ENCODE results near the gene PHETA1.

PHETA1 gene

GRCh38 chr12:111368788-111369495, at the start of gene PHETA1:
PHETA1 (minus strand) TSS chr12:111369095; CDS start chr12:111363427, 5,668 bp downstream.
- Histone ChIP-seq H3K9me3 (ENCODE audit: control insufficient read depth in 1 of 2, low read length in 2 of 2) (no peaks in the 10 kb centered on the region), H3K36me3 (ENCODE audit: control insufficient read depth in 1 of 2, insufficient read depth in 2 of 2, low read length in 2 of 2) (peaks cover 0 to 21% of the 10 kb centered on the region in 2 donors), H3K4me1 (ENCODE audit: control insufficient read depth in 1 of 2, insufficient read depth in 2 of 2, low read length in 2 of 2) (peaks cover 21 to 27% of the 10 kb centered on the region in 2 donors), H3K4me3 (ENCODE audit: low read depth in 1 of 2, low read length in 2 of 2) (peak within 1 kb of the TSS; percentile 86 to 90), H3K27ac (ENCODE audit: low read depth, low read length) (peak within 1 kb of the TSS; percentile 45), H3K9ac (ENCODE audit: low read depth in 1 of 2, low read length in 2 of 2) (peak within 1 kb of the TSS; percentile 83), H3K27me3 (ENCODE audit: control insufficient read depth in 1 of 2, insufficient read depth in 2 of 2, low read length in 2 of 2) (no peaks in the 10 kb centered on the region)

- Histone ChIP-seq H3K36me3 (ENCODE audit: control insufficient read depth in 1 of 2, insufficient read depth in 2 of 2, low read length in 2 of 2) (peaks cover 0 to 15% of the 10 kb centered on the region in 2 donors), H3K9ac (ENCODE audit: low read depth in 1 of 2, low read length in 2 of 2) (no peak overlapping the region), H3K27me3 (ENCODE audit: control insufficient read depth in 1 of 2, insufficient read depth in 2 of 2, low read length in 2 of 2) (no peaks in the 10 kb centered on the region), H3K4me1 (ENCODE audit: control insufficient read depth in 1 of 2, insufficient read depth in 2 of 2, low read length in 2 of 2) (peaks cover 10 to 15% of the 10 kb centered on the region in 2 donors), H3K9me3 (ENCODE audit: control insufficient read depth in 1 of 2, low read length in 2 of 2) (no peaks in the 10 kb centered on the region), H3K4me3 (ENCODE audit: low read depth in 1 of 2, low read length in 2 of 2) (no peak overlapping the region), H3K27ac (ENCODE audit: low read depth, low read length) (no peak overlapping the region)
These were observed 49.6 kb upstream of the PHETA1 start for GRCh38 chr12:111418594-111418880.

GRCh38 chr12:111417784-111418593, 49.1 kb upstream of the PHETA1 start:
- no peaks in the 10 kb centered on the region for H3K9me3 ChIP-seq (ENCODE audit: control insufficient read depth in 1 of 2, low read length in 2 of 2)
- no peak overlapping the region for H3K27ac ChIP-seq (ENCODE audit: low read depth, low read length)
- peaks cover 0 to 15% of the 10 kb centered on the region in 2 donors for H3K36me3 ChIP-seq (ENCODE audit: control insufficient read depth in 1 of 2, insufficient read depth in 2 of 2, low read length in 2 of 2)
- H3K27me3 ChIP-seq (ENCODE audit: control insufficient read depth in 1 of 2, insufficient read depth in 2 of 2, low read length in 2 of 2): no peaks in the 10 kb centered on the region
- peaks cover 13 to 19% of the 10 kb centered on the region in 2 donors for H3K4me1 ChIP-seq (ENCODE audit: control insufficient read depth in 1 of 2, insufficient read depth in 2 of 2, low read length in 2 of 2)
- no peak overlapping the region for H3K4me3 ChIP-seq (ENCODE audit: low read depth in 1 of 2, low read length in 2 of 2)
- no peak overlapping the region for H3K9ac ChIP-seq (ENCODE audit: low read depth in 1 of 2, low read length in 2 of 2)

- H3K4me1 ChIP-seq (ENCODE audit: control insufficient read depth in 1 of 2, insufficient read depth in 2 of 2, low read length in 2 of 2): peaks cover 13 to 26% of the 10 kb centered on the region in 2 donors
- no peaks in the 10 kb centered on the region for H3K9me3 ChIP-seq (ENCODE audit: control insufficient read depth in 1 of 2, low read length in 2 of 2)
- H3K27me3 ChIP-seq (ENCODE audit: control insufficient read depth in 1 of 2, insufficient read depth in 2 of 2, low read length in 2 of 2): no peaks in the 10 kb centered on the region
- H3K4me3 ChIP-seq (ENCODE audit: low read depth in 1 of 2, low read length in 2 of 2): no peak overlapping the region
- H3K27ac ChIP-seq (ENCODE audit: low read depth, low read length): no peak overlapping the region
- H3K9ac ChIP-seq (ENCODE audit: low read depth in 1 of 2, low read length in 2 of 2): no peak overlapping the region
- H3K36me3 ChIP-seq (ENCODE audit: control insufficient read depth in 1 of 2, insufficient read depth in 2 of 2, low read length in 2 of 2): peaks cover 0 to 15% of the 10 kb centered on the region in 2 donors
These were observed 48.4 kb upstream of the PHETA1 start for GRCh38 chr12:111417290-111417689.

GRCh38 chr12:111414711-111415252, 45.9 kb upstream of the PHETA1 start:
- peaks cover 0 to 4% of the 10 kb centered on the region in 2 donors for H3K36me3 ChIP-seq (ENCODE audit: control insufficient read depth in 1 of 2, insufficient read depth in 2 of 2, low read length in 2 of 2)
- no peak overlapping the region for H3K27ac ChIP-seq (ENCODE audit: low read depth, low read length)
- no peak overlapping the region for H3K4me3 ChIP-seq (ENCODE audit: low read depth in 1 of 2, low read length in 2 of 2)
- no peaks in the 10 kb centered on the region for H3K27me3 ChIP-seq (ENCODE audit: control insufficient read depth in 1 of 2, insufficient read depth in 2 of 2, low read length in 2 of 2)
- peaks cover 27 to 43% of the 10 kb centered on the region in 2 donors for H3K4me1 ChIP-seq (ENCODE audit: control insufficient read depth in 1 of 2, insufficient read depth in 2 of 2, low read length in 2 of 2)
- H3K9ac ChIP-seq (ENCODE audit: low read depth in 1 of 2, low read length in 2 of 2): no peak overlapping the region
- no peaks in the 10 kb centered on the region for H3K9me3 ChIP-seq (ENCODE audit: control insufficient read depth in 1 of 2, low read length in 2 of 2)

GRCh38 chr12:111413442-111414086, 44.7 kb upstream of the PHETA1 start:
- Histone ChIP-seq H3K27ac (ENCODE audit: low read depth, low read length) (no peak overlapping the region), H3K9me3 (ENCODE audit: control insufficient read depth in 1 of 2, low read length in 2 of 2) (no peaks in the 10 kb centered on the region), H3K36me3 (ENCODE audit: control insufficient read depth in 1 of 2, insufficient read depth in 2 of 2, low read length in 2 of 2) (no peaks in the 10 kb centered on the region), H3K4me3 (ENCODE audit: low read depth in 1 of 2, low read length in 2 of 2) (no peak overlapping the region), H3K27me3 (ENCODE audit: control insufficient read depth in 1 of 2, insufficient read depth in 2 of 2, low read length in 2 of 2) (no peaks in the 10 kb centered on the region), H3K4me1 (ENCODE audit: control insufficient read depth in 1 of 2, insufficient read depth in 2 of 2, low read length in 2 of 2) (peaks cover 39 to 55% of the 10 kb centered on the region in 2 donors), H3K9ac (ENCODE audit: low read depth in 1 of 2, low read length in 2 of 2) (no peak overlapping the region)

GRCh38 chr12:111412830-111413441, 44.0 kb upstream of the PHETA1 start:
- H3K27me3 ChIP-seq (ENCODE audit: control insufficient read depth in 1 of 2, insufficient read depth in 2 of 2, low read length in 2 of 2): no peaks in the 10 kb centered on the region
- peaks cover 41 to 57% of the 10 kb centered on the region in 2 donors for H3K4me1 ChIP-seq (ENCODE audit: control insufficient read depth in 1 of 2, insufficient read depth in 2 of 2, low read length in 2 of 2)
- H3K9me3 ChIP-seq (ENCODE audit: control insufficient read depth in 1 of 2, low read length in 2 of 2): no peaks in the 10 kb centered on the region
- no peak overlapping the region for H3K4me3 ChIP-seq (ENCODE audit: low read depth in 1 of 2, low read length in 2 of 2)
- no peaks in the 10 kb centered on the region for H3K36me3 ChIP-seq (ENCODE audit: control insufficient read depth in 1 of 2, insufficient read depth in 2 of 2, low read length in 2 of 2)
- H3K9ac ChIP-seq (ENCODE audit: low read depth in 1 of 2, low read length in 2 of 2): no peak overlapping the region
- no peak overlapping the region for H3K27ac ChIP-seq (ENCODE audit: low read depth, low read length)

GRCh38 chr12:111412007-111412829, 43.3 kb upstream of the PHETA1 start:
- Histone ChIP-seq H3K9me3 (ENCODE audit: control insufficient read depth in 1 of 2, low read length in 2 of 2) (no peaks in the 10 kb centered on the region), H3K36me3 (ENCODE audit: control insufficient read depth in 1 of 2, insufficient read depth in 2 of 2, low read length in 2 of 2) (no peaks in the 10 kb centered on the region), H3K4me1 (ENCODE audit: control insufficient read depth in 1 of 2, insufficient read depth in 2 of 2, low read length in 2 of 2) (peaks cover 41 to 63% of the 10 kb centered on the region in 2 donors), H3K9ac (ENCODE audit: low read depth in 1 of 2, low read length in 2 of 2) (peak overlapping the region in 1 of 2 donors; percentile 18), H3K27ac (ENCODE audit: low read depth, low read length) (peak overlapping the region; percentile 17), H3K4me3 (ENCODE audit: low read depth in 1 of 2, low read length in 2 of 2) (no peak overlapping the region), H3K27me3 (ENCODE audit: control insufficient read depth in 1 of 2, insufficient read depth in 2 of 2, low read length in 2 of 2) (no peaks in the 10 kb centered on the region)

- Histone ChIP-seq H3K9me3 (ENCODE audit: control insufficient read depth in 1 of 2, low read length in 2 of 2) (no peaks in the 10 kb centered on the region), H3K4me3 (ENCODE audit: low read depth in 1 of 2, low read length in 2 of 2) (no peak overlapping the region), H3K4me1 (ENCODE audit: control insufficient read depth in 1 of 2, insufficient read depth in 2 of 2, low read length in 2 of 2) (peaks cover 41 to 72% of the 10 kb centered on the region in 2 donors), H3K27me3 (ENCODE audit: control insufficient read depth in 1 of 2, insufficient read depth in 2 of 2, low read length in 2 of 2) (no peaks in the 10 kb centered on the region), H3K9ac (ENCODE audit: low read depth in 1 of 2, low read length in 2 of 2) (no peak overlapping the region), H3K27ac (ENCODE audit: low read depth, low read length) (no peak overlapping the region), H3K36me3 (ENCODE audit: control insufficient read depth in 1 of 2, insufficient read depth in 2 of 2, low read length in 2 of 2) (no peaks in the 10 kb centered on the region)
These were observed 42.4 kb upstream of the PHETA1 start for GRCh38 chr12:111411185-111411764.

Data from duodenal mucosa (tissue), 2 donors.